Activated CD4-positive, alpha-beta T cell treated with anti-CD3 and anti-CD28 coated beads, Interleukin-2, amount 50 U/mL, for 4 hours (primary cell): Measurements from ENCODE around the gene MAP3K4.

Experiments used
- DNase-seq, 2 experiments: peaks; one replicate each; pipeline ENCODE4 v3.0.0-alpha.2; 2020

Gene MAP3K4

GRCh38 chr6:160991406-160992060 is at the start of gene MAP3K4:
MAP3K4 (plus strand) TSS chr6:160991769; CDS start chr6:160991932, 163 bp downstream.
- peak; percentile 72 to 76 for DNase-seq

GRCh38 chr6:160943997-160944396 is 47.6 kb upstream of the MAP3K4 start:
- DNase-seq, result no peak

GRCh38 chr6:160945516-160946177 is 45.9 kb upstream of the MAP3K4 start:
- DNase-seq, result no peak

- DNase-seq, result no peak
These were observed 42.0 kb upstream of the MAP3K4 start for GRCh38 chr6:160949531-160949930.

- DNase-seq, result no peak
These were observed 41.1 kb upstream of the MAP3K4 start for GRCh38 chr6:160950507-160950906.

GRCh38 chr6:160951187-160952030 is 40.2 kb upstream of the MAP3K4 start:
- DNase-seq, result no peak

GRCh38 chr6:160952633-160953281 is 38.8 kb upstream of the MAP3K4 start:
- DNase-seq, result no peak

- DNase-seq, result no peak
These were observed 35.9 kb upstream of the MAP3K4 start for GRCh38 chr6:160955508-160956295.

GRCh38 chr6:160956300-160957035 is 35.1 kb upstream of the MAP3K4 start:
- no peak for DNase-seq

GRCh38 chr6:160959726-160960435 is 31.7 kb upstream of the MAP3K4 start:
- no peak for DNase-seq

- no peak for DNase-seq
These were observed 30.7 kb upstream of the MAP3K4 start for GRCh38 chr6:160960839-160961238.

- DNase-seq, result no peak
These were observed 28.5 kb upstream of the MAP3K4 start for GRCh38 chr6:160962835-160963623.

GRCh38 chr6:160963651-160964050 is 27.9 kb upstream of the MAP3K4 start:
- DNase-seq, result no peak

- no peak for DNase-seq
These were observed 25.7 kb upstream of the MAP3K4 start for GRCh38 chr6:160965893-160966292.

GRCh38 chr6:160966493-160967229 is 24.9 kb upstream of the MAP3K4 start:
- DNase-seq, result no peak

- no peak for DNase-seq
These were observed 24.2 kb upstream of the MAP3K4 start for GRCh38 chr6:160967351-160967750.

- no peak for DNase-seq
These were observed 23.7 kb upstream of the MAP3K4 start for GRCh38 chr6:160967833-160968232.

GRCh38 chr6:160971171-160971570 is 20.4 kb upstream of the MAP3K4 start:
- no peak for DNase-seq

GRCh38 chr6:160972111-160972510 is 19.5 kb upstream of the MAP3K4 start:
- DNase-seq, result no peak
